Right cardiac atrium (tissue), 5 donors: ENCODE results near the gene PRH2. TPM values are rescaled to one million over a fixed set of nuclear protein-coding genes. Genes with fewer than 3 reads are reported as not detected.

Experiments used
- ATAC-seq, 2 donors: fragments of 200-7000 bp; cut with Tn5 transposase; one replicate each; pipeline versions ENCODE4 v1.8.0 to v1.9.1; 2020; ENCODE audit warnings: moderate library complexity in 2 of 2, mild to moderate bottlenecking in 1 of 2
- DNase-seq, 3 donors: peaks; one replicate each; pipeline ENCODE4 v3.0.0-alpha.2; 2020
- H3K27ac ChIP-seq: one replicate; pipeline ENCODE4 v1.5.1; 2013; ENCODE audit warnings: mild to moderate bottlenecking, low read length, control low read depth, moderate library complexity
- H3K27me3 ChIP-seq: one replicate; pipeline ENCODE4 v1.6.1; 2013; ENCODE audit not compliant: control insufficient read depth, insufficient read depth
- H3K4me1 ChIP-seq: one replicate; pipeline ENCODE4 v1.6.1; 2013; ENCODE audit warnings: low read length; ENCODE audit not compliant: control insufficient read depth, insufficient read depth
- H3K4me3 ChIP-seq: one replicate; pipeline ENCODE4 v1.5.1; 2013; ENCODE audit warnings: low read length, control low read depth
- H3K9me3 ChIP-seq: one replicate; pipeline ENCODE4 v1.6.1; 2013; ENCODE audit warnings: low read length; ENCODE audit not compliant: control insufficient read depth
- WGBS: extraction: QIAGEN DNeasy Blood & Tissue Kit; methylation state at CpG from one replicate; pipeline ENCODE4 v1.1.7; 2013; 5-methylcytosine and 5-hydroxymethylcytosine counted together
- intact Hi-C, 4 donors: fragments of 100-400 bp; cut with DNase I; formaldehyde crosslinking; loops; one replicate each; pipeline versions ENCODE4 v1.11.0 to v1.14.0; 2022 to 2023
- long read RNA-seq, 4 donors: library from polyadenylated mRNA; unstranded; transcript quantifications; one replicate each; pipeline ENCODE4 v2.0.0, GENCODE V29; 2020 to 2021
- polyA plus RNA-seq: library from polyadenylated mRNA; stranded (reverse); fragments of 200-250 nt; gene quantifications from one replicate; pipeline ENCODE4 v1.2.3, GENCODE V29; 2013
- total RNA-seq, 4 donors: library from RNA; stranded (reverse); fragmentation: NEBNext Ultra II Directional; extraction: Animal tissue kit (Norgen Biotek cat#: 25700); gene quantifications; one replicate each; pipeline ENCODE4 v1.2.1, GENCODE V29; 2021
- donor health status: healthy with polysubstance abuse.
- donor health status: DM: no; HTN: yes; CAD: no.
- donor health status: DM: no; HTN: no; CAD: no.
- donor health status: DM: no; HTN: yes; CAD: no; lungs with severe emphysema.
- donor health status: DM: yes; HTN: yes; CAD: no.

Gene PRH2
- total RNA-seq, result under 1 TPM in 1 of 4 donors, not detected in 3; 0.53 TPM
- polyA plus RNA-seq, result not detected
- long read RNA-seq, donor 1, result 0 reads
- long read RNA-seq, donor 2, result 0 reads
- long read RNA-seq, donor 3, result 0 reads
- long read RNA-seq, donor 4, result 0 reads

DNA sequence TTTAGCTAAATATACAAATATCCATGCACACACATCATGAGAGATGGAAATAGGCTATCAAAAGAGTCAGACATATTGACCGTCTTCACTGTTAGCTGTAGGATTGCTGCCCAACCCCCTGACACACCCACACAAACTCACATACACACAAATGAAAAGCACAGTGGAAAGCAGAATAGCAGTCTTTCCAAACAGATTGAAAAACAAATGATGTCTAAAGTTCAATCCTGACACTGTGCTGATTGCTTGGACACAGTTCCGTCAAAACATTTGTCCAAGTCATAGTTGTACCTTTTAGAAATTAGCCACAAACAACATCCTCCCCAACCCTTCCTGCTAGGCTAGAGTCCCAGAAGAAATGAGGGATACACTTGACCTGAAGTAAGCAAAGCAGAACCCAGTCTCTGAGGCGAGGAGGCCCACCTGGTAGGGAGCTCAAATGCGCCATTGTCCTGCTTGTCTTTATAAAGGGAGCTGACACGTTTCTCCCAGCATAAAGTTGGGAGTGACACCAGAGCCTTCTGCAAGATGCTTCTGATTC lies at the start of gene PRH2:
PRH2 (plus strand) TSS at position 491 of the 541 bp plus-strand sequence; CDS start at position 529, 38 bp downstream.
- H3K27ac ChIP-seq, result no peak within 1 kb of the TSS
- 95% methylated on average over 5 of the region's 5 CpGs for WGBS
- no peaks in the 10 kb centered on the region for H3K27me3 ChIP-seq
- H3K4me3 ChIP-seq, result no peak within 1 kb of the TSS
- H3K4me1 ChIP-seq, result no peaks in the 10 kb centered on the region
- ATAC-seq (no peak), DNase-seq (no peak)
- H3K9me3 ChIP-seq, result no peaks in the 10 kb centered on the region
- intact Hi-C loops, result no loop called here

GRCh38 chr12:10884086-10884725 lies 44.8 kb upstream of the PRH2 start, which contains the start of gene PRH1:
PRH1 (minus strand) TSS chr12:10884255; CDS start chr12:10884217, 38 bp downstream.
- Histone ChIP-seq H3K27me3 (no peaks in the 10 kb centered on the region), H3K4me1 (no peaks in the 10 kb centered on the region), H3K9me3 (no peaks in the 10 kb centered on the region), H3K4me3 (no peak within 1 kb of the TSS), H3K27ac (no peak within 1 kb of the TSS)
- DNase-seq, result no peak
- no peak for ATAC-seq
- intact Hi-C loops, result no loop called here
- WGBS, result 95% methylated on average over 6 of the region's 6 CpGs

- ATAC-seq (no peak), DNase-seq (no peak)
- H3K4me3 ChIP-seq, result no peak overlapping the region
- no peaks in the 10 kb centered on the region for H3K9me3 ChIP-seq
- H3K27me3 ChIP-seq, result no peaks in the 10 kb centered on the region
- no peaks in the 10 kb centered on the region for H3K4me1 ChIP-seq
- intact Hi-C loops, result no loop called here
- no peak overlapping the region for H3K27ac ChIP-seq
These were observed 39.8 kb upstream of the PRH2 start for GRCh38 chr12:10889226-10889625.

- WGBS, result 96% methylated on average over 2 of the region's 2 CpGs
- Histone ChIP-seq H3K27ac (no peak overlapping the region), H3K27me3 (no peaks in the 10 kb centered on the region), H3K4me1 (no peaks in the 10 kb centered on the region), H3K9me3 (no peaks in the 10 kb centered on the region), H3K4me3 (no peak overlapping the region)
- DNase-seq, result no peak
- no peak for ATAC-seq
- intact Hi-C loops, result no loop called here
These were observed 37.1 kb upstream of the PRH2 start for GRCh38 chr12:10891937-10892336.

DNA sequence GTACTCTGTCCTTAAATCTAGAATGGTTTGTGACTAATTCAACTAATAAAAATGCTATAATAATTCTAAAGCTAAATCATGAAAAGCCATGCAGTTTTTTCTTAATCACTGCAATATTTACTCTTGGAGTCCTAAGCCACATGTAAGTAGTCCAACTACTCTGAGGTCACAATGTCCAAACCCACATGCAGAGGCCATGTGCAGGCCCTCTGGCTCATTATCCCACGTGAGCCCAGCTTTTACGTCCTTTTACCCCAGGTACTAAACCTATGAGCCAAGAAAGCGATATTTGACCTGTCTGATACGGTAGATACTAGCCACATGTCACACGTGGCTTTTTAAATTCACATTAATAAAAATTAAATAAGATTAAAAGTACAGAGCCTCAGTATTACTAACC lies 32.2 kb upstream of the PRH2 start:
- intact Hi-C loops, result no loop called here
- 96% methylated on average over 5 of the region's 5 CpGs for WGBS
- no peak for ATAC-seq

DNA sequence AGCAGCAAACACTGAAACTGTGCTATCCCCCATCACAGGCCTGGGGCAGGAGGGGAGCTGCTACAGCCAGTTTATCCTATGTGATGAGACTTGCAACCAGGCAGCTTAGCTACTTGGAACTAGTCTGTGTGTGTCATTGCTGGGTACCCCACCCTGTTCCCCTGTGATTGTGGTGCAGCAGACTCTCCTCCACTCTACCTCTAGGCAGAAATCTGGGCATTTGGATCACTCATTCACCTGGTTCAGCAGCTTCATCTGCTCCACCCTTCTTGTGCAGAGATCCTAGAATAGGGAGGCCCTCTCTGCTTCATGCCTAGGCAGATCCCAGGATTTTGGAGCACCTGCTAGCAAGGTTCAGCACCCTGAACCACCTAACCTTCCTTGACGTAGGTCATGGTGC lies 28.5 kb upstream of the PRH2 start:
- Histone ChIP-seq H3K4me3 (no peak overlapping the region), H3K27me3 (no peaks in the 10 kb centered on the region), H3K9me3 (no peaks in the 10 kb centered on the region), H3K4me1 (no peaks in the 10 kb centered on the region), H3K27ac (no peak overlapping the region)
- ATAC-seq (no peak), DNase-seq (no peak)
- WGBS, result 96% methylated on average over 1 of the region's 1 CpG
- intact Hi-C loops, result no loop called here

More for the DNA sequence above, 32.2 kb upstream of the PRH2 start:
- Histone ChIP-seq H3K27me3 (no peaks in the 10 kb centered on the region), H3K4me1 (no peaks in the 10 kb centered on the region), H3K27ac (no peak overlapping the region), H3K4me3 (no peak overlapping the region), H3K9me3 (no peaks in the 10 kb centered on the region)
- no peak for DNase-seq

DNA sequence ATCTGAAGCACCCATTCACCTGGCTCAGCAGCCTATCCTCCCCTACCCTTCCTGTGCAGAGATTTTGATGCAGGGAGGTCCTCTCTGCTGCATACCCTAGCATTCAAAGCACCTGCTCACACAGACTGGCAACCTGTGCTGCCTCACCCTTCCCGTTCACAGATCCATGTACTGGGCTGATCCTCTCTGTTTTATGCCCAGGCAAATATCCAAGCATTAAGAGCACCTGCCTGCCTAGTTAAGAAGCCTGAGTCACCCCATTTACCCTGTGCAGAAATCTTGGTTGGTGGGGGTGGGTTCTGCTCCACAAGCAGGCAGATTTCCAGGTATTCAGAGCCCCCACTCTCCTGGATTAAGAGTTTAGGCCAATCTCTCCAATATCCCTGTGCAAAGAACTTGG lies 28.1 kb upstream of the PRH2 start:
- ATAC-seq, result no peak
- no peak overlapping the region for H3K27ac ChIP-seq
- H3K27me3 ChIP-seq, result no peaks in the 10 kb centered on the region
- intact Hi-C loops, result no loop called here
- no peaks in the 10 kb centered on the region for H3K9me3 ChIP-seq
- no peak for DNase-seq
- no peaks in the 10 kb centered on the region for H3K4me1 ChIP-seq
- 95% methylated on average over 1 of the region's 1 CpG for WGBS
- H3K4me3 ChIP-seq, result no peak overlapping the region

GRCh38 chr12:10901427-10901826 lies 27.6 kb upstream of the PRH2 start:
- Histone ChIP-seq H3K27ac (no peak overlapping the region), H3K4me1 (no peaks in the 10 kb centered on the region), H3K27me3 (no peaks in the 10 kb centered on the region), H3K9me3 (no peaks in the 10 kb centered on the region), H3K4me3 (no peak overlapping the region)
- WGBS, result 99% methylated on average over 1 of the region's 1 CpG
- ATAC-seq (peak in 1 of 2 donors; percentile 22), DNase-seq (no peak)
- intact Hi-C loops, result no loop called here

- Histone ChIP-seq H3K4me1 (no peaks in the 10 kb centered on the region), H3K4me3 (no peak overlapping the region), H3K9me3 (no peaks in the 10 kb centered on the region), H3K27ac (no peak overlapping the region), H3K27me3 (no peaks in the 10 kb centered on the region)
- no peak for DNase-seq
- no peak for ATAC-seq
- WGBS, result 97% methylated on average over 4 of the region's 4 CpGs
- intact Hi-C loops, result no loop called here
These were observed 24.4 kb upstream of the PRH2 start for GRCh38 chr12:10904686-10905085.

GRCh38 chr12:10909462-10909861 lies 19.6 kb upstream of the PRH2 start, which contains the start of gene TAS2R13:
TAS2R13 (minus strand) TSS chr12:10909562; CDS start chr12:10909298, 264 bp downstream.
- Histone ChIP-seq H3K4me3 (no peak within 1 kb of the TSS), H3K27me3 (no peaks in the 10 kb centered on the region), H3K9me3 (no peaks in the 10 kb centered on the region), H3K27ac (no peak within 1 kb of the TSS), H3K4me1 (no peaks in the 10 kb centered on the region)
- WGBS, result 86% methylated on average over 1 of the region's 1 CpG
- ATAC-seq, result no peak
- intact Hi-C loops, result no loop called here
- DNase-seq, result no peak

DNA sequence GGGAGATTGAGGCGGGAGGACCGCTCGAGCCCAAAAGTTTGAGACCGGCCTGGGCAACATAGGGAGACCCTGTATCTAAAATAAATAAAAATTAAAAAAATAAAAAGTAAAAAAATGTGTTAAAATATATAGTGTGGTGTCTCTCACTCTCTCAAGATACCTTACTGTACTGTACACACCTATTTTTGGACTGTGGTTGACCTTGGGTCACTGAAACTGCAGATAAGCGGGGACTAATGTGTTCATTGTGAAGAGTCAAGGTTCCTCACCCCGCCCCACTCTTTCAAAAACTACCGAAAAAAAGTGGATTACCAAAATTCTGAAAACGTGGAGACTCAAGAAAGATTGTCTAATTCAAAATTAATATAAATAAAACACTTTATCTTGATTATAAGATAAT lies 18.7 kb upstream of the PRH2 start:
- peak in 1 of 3 donors; percentile 18 for DNase-seq
- Histone ChIP-seq H3K27me3 (no peaks in the 10 kb centered on the region), H3K27ac (no peak overlapping the region), H3K4me3 (no peak overlapping the region), H3K9me3 (no peaks in the 10 kb centered on the region), H3K4me1 (no peaks in the 10 kb centered on the region)
- intact Hi-C loops, result no loop called here
- WGBS, result 87% methylated on average over 8 of the region's 8 CpGs
- no peak for ATAC-seq
